Measurements from ENCODE around the gene BCR.
"Not testable (repeated sequence)": the region's sequence is repeated elsewhere in the genome, so short reads cannot be mapped to it uniquely, and the experiment has no call there.

BCR gene

DNA sequence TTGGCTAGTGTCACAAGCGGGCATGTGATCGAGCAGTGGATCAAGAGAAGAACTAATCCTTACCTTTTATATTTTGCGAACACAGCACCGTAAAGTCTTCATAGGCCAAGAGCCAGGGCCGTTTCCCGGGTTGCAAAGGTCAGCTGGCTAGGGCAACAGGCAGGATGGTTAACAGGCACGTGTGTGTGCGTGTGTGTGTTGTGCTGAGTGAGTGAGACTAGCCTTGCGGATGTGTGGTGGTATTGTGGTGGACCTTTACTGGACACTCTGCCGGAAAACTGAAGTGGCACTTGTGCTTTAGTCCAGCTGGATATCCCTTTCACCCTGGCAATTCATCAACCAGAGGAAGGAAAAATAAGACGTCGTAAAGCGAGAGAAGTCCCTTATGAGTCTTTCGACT lies 176.7 kb downstream of the BCR start:
- FAIRE-seq (no peak), DNase-seq (ENCODE audit: insufficient read length) (no peak)
- TF ChIP-seq TAF1 (IDR thresholded peaks at IDR 0.05; ENCODE audit: borderline replicate concordance, low read depth, low read length) (no peak), POLR2A (IDR thresholded peaks at IDR 0.05; ENCODE audit: low read depth, low read length) (no peak), POLR2AphosphoS5 (IDR thresholded peaks at IDR 0.05; ENCODE audit: low read depth, low read length) (no peak)

DNA sequence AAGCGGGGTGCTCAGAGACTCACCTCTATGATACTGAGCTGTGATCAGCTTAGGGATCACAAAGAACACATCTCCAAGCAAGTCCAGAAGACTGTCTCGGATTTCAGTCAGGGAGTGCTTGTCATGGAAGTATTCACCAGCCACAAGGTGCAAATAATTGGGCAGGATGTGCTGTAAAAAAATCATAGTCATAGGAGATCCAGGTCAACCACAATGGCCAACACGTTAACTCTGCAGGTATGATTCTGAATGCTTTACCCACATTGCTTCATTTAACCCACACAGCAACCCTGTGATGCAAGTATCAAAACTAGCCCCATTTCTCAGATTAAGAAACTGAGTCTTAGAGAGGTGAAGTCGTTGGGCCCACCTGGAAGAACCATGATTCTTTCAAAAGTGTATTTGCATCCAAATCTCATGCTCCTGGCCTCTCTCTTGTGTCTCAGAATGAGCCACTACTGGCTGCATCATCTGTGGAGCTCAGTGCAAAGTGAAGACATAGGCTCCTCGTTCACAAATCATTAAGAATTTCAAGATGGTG lies 179.3 kb downstream of the BCR start:
- DNase-seq (ENCODE audit: insufficient read length): no peak
- no peak for FAIRE-seq
- TF ChIP-seq TAF1 (IDR thresholded peaks at IDR 0.05; ENCODE audit: borderline replicate concordance, low read depth, low read length) (no peak), POLR2A (IDR thresholded peaks at IDR 0.05; ENCODE audit: low read depth, low read length) (no peak), POLR2AphosphoS5 (IDR thresholded peaks at IDR 0.05; ENCODE audit: low read depth, low read length) (no peak)

- DNase-seq (ENCODE audit: insufficient read length): no peak
- TF ChIP-seq POLR2AphosphoS5 (IDR thresholded peaks at IDR 0.05; ENCODE audit: low read depth, low read length) (no peak), POLR2A (IDR thresholded peaks at IDR 0.05; ENCODE audit: low read depth, low read length) (no peak), TAF1 (IDR thresholded peaks at IDR 0.05; ENCODE audit: borderline replicate concordance, low read depth, low read length) (no peak)
- no peak for FAIRE-seq
These were observed 181.4 kb downstream of the BCR start for GRCh38 chr22:23361676-23362075.

- no peak for FAIRE-seq
- TF ChIP-seq TAF1 (IDR thresholded peaks at IDR 0.05; ENCODE audit: borderline replicate concordance, low read depth, low read length) (no peak), POLR2A (IDR thresholded peaks at IDR 0.05; ENCODE audit: low read depth, low read length) (no peak), POLR2AphosphoS5 (IDR thresholded peaks at IDR 0.05; ENCODE audit: low read depth, low read length) (no peak)
- no peak for DNase-seq (ENCODE audit: insufficient read length)
These were observed 183.4 kb downstream of the BCR start for GRCh38 chr22:23363683-23364082.

GRCh38 chr22:23364389-23364788 lies 184.1 kb downstream of the BCR start:
- FAIRE-seq: no peak
- DNase-seq (ENCODE audit: insufficient read length): no peak
- TF ChIP-seq POLR2A (IDR thresholded peaks at IDR 0.05; ENCODE audit: low read depth, low read length) (no peak), POLR2AphosphoS5 (IDR thresholded peaks at IDR 0.05; ENCODE audit: low read depth, low read length) (no peak), TAF1 (IDR thresholded peaks at IDR 0.05; ENCODE audit: borderline replicate concordance, low read depth, low read length) (no peak)

DNA sequence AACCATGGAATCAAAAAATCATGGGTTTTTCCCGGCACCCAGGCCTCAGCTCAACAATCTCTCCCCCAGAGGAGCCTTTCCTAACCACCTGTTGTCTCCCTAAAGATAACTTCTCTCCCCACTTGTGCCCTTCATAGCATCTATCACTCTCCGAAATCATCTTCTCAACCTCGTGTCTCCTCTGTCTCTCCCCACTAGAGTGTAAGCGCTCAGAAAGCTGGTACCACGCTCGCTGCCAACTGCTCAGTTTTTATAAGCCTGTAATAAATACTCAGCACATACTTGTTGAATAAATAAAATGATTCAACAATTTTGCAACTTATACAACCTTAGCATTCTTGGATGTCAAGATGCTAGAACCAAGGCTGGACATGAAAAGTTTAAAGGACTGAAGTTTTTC lies 185.2 kb downstream of the BCR start:
- FAIRE-seq: no peak
- TF ChIP-seq POLR2AphosphoS5 (IDR thresholded peaks at IDR 0.05; ENCODE audit: low read depth, low read length) (no peak), TAF1 (IDR thresholded peaks at IDR 0.05; ENCODE audit: borderline replicate concordance, low read depth, low read length) (no peak), POLR2A (IDR thresholded peaks at IDR 0.05; ENCODE audit: low read depth, low read length) (no peak)

DNA sequence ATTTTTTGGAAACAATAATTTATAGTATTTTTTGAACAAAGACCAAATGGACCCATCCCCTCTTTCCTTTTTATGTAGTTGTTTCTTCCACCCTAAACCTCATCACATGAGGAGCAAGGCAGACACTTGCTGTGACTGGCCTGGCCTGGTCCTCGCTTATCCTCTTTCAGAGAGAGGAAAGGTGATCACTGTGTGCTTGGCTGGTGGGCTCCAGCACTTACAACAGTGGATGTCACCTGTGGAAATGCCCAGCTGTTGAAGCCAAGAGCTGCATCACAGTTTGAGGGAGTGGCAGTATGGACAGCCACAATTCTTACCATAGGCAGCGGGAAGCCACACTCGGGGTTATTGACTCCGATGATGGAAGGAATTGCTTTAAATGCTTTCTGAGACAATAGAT lies 185.7 kb downstream of the BCR start:
- DNase-seq (ENCODE audit: insufficient read length) (no peak), FAIRE-seq (no peak)
- TF ChIP-seq TAF1 (IDR thresholded peaks at IDR 0.05; ENCODE audit: borderline replicate concordance, low read depth, low read length) (no peak), POLR2A (IDR thresholded peaks at IDR 0.05; ENCODE audit: low read depth, low read length) (no peak), POLR2AphosphoS5 (IDR thresholded peaks at IDR 0.05; ENCODE audit: low read depth, low read length) (no peak)

More for the DNA sequence above, 185.2 kb downstream of the BCR start:
- no peak for DNase-seq (ENCODE audit: insufficient read length)

GRCh38 chr22:23367196-23367595 lies 186.9 kb downstream of the BCR start:
- FAIRE-seq: not testable (repeated sequence)

More at GRCh38 chr22:23367196-23367595, 186.9 kb downstream of the BCR start:
- not testable (repeated sequence) for DNase-seq (ENCODE audit: insufficient read length)

Data from GM12892 (cell line).